ENCODE data around the gene HMSD.

DNA sequence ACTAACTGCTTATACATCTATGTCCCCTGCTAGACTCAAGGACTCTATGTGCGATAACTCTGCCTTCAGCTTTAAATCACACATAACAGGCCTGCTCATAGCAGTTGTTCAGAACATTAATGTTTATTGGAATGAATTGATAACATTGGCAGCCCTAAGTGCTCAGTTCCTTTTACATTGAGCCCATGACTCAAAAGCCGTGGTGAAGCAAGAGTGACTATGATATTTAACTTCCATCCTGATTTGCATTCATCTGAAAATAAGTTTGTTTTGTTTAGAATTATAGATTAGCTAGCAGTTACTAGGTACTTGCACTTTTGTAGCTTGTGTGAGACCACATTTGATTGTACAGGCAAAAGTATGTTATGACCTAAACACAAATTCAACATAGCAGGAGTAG lies 27.1 kb upstream of the HMSD start:
- TF ChIP-seq, protein P1, sequence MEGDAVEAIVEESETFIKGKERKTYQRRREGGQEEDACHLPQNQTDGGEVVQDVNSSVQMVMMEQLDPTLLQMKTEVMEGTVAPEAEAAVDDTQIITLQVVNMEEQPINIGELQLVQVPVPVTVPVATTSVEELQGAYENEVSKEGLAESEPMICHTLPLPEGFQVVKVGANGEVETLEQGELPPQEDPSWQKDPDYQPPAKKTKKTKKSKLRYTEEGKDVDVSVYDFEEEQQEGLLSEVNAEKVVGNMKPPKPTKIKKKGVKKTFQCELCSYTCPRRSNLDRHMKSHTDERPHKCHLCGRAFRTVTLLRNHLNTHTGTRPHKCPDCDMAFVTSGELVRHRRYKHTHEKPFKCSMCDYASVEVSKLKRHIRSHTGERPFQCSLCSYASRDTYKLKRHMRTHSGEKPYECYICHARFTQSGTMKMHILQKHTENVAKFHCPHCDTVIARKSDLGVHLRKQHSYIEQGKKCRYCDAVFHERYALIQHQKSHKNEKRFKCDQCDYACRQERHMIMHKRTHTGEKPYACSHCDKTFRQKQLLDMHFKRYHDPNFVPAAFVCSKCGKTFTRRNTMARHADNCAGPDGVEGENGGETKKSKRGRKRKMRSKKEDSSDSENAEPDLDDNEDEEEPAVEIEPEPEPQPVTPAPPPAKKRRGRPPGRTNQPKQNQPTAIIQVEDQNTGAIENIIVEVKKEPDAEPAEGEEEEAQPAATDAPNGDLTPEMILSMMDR (conservative IDR thresholded peaks at IDR 0.05) = no peak
- no peak for TF ChIP-seq ZFX (IDR thresholded peaks at IDR 0.05)

All from C4-2B (cell line).